ENCODE measurements around the gene TRIM74. TPM values are rescaled to one million over a fixed set of nuclear protein-coding genes. Genes with fewer than 3 reads are reported as not detected.
"Not testable (repeated sequence)": the region's sequence is repeated elsewhere in the genome, so short reads cannot be mapped to it uniquely, and the experiment has no call there.

TRIM74 gene
- total and polyA plus RNA-seq, 9 of the 15 experiments (the other 6 are each of a cell fraction or from before 2014, with no cell fraction given) = not detected

- TF ChIP-seq ZBTB12 (CRISPR knock-in tag; IDR thresholded peaks at IDR 0.05) (peak; percentile 69), KDM5B (IDR thresholded peaks at IDR 0.05; ENCODE audit: insufficient replicate concordance, low read depth, low read length) (peak; percentile 82), SP1 (CRISPR knock-in tag; IDR thresholded peaks at IDR 0.05) (peak; percentile 75; the same call in 1 of the 2 replicates), CREB1 (IDR thresholded peaks at IDR 0.05) (peak; percentile 36; the same call in 1 of the 2 replicates), CREB1 (CRISPR knock-in tag; IDR thresholded peaks at IDR 0.05) (peak; percentile 71), ATF1 (tag; IDR thresholded peaks at IDR 0.05) (peak; percentile 97), TFAP4 (CRISPR knock-in tag; IDR thresholded peaks at IDR 0.05; ENCODE audit: borderline replicate concordance) (peak; percentile 42; the same call in 1 of the 2 replicates), KDM2B (CRISPR knock-in tag; IDR thresholded peaks at IDR 0.05) (0 out of 2 replicates have a peak, but pooled peaks have one; percentile 37), HDAC1 (IDR thresholded peaks at IDR 0.05) (peak in 1 of 2 experiments; percentile 50; a peak in 2 of 4 replicates), CREB3L1 (IDR thresholded peaks at IDR 0.05; ENCODE audit: borderline replicate concordance, low read depth) (0 out of 2 replicates have a peak, but pooled peaks have one; percentile 19), OTX1 (CRISPR knock-in tag; IDR thresholded peaks at IDR 0.05) (0 out of 2 replicates have a peak, but pooled peaks have one; percentile 55), NFYB (IDR thresholded peaks at IDR 0.05; ENCODE audit: extremely low read depth, insufficient read length) (peak; percentile 43), TCF7 (IDR thresholded peaks at IDR 0.05; ENCODE audit: borderline replicate concordance) (0 out of 2 replicates have a peak, but pooled peaks have one; percentile 57), TAF7 (tag; IDR thresholded peaks at IDR 0.05) (peak; percentile 81), CXXC5 (CRISPR knock-in tag; IDR thresholded peaks at IDR 0.05) (peak; percentile 90), ZBTB7A (IDR thresholded peaks at IDR 0.05; ENCODE audit: borderline replicate concordance, control insufficient read depth, low read depth, low read length) (peak; percentile 72; the same call in 1 of the 2 replicates), VEZF1 (CRISPR knock-in tag; IDR thresholded peaks at IDR 0.05) (peak; percentile 20; the same call in 1 of the 2 replicates), TEAD1 (CRISPR knock-in tag; IDR thresholded peaks at IDR 0.05) (peak in 1 of 2 experiments; percentile 30; a peak in 1 of 4 replicates), RB1 (IDR thresholded peaks at IDR 0.05; ENCODE audit: low read depth) (0 out of 2 replicates have a peak, but pooled peaks have one; percentile 21), L3MBTL2 (IDR thresholded peaks at IDR 0.05) (peak; percentile 54), MYBL2 (IDR thresholded peaks at IDR 0.05; ENCODE audit: low read depth) (peak; percentile 93)
- TF ChIP-seq ATF1 (CRISPR knock-in tag; IDR thresholded peaks at IDR 0.05); MYBL2 (CRISPR knock-in tag; IDR thresholded peaks at IDR 0.05; ENCODE audit: borderline replicate concordance): not testable (repeated sequence)
Observed at GRCh38 chr7:73005693-73006447, 36.6 kb upstream of the TRIM74 start (continued).

Measured in K562 (cell line).